Activated CD8-positive, alpha-beta memory T cell treated with anti-CD3 and anti-CD28 coated beads, Interleukin-2, amount 50 U/mL, for 24 hours (primary cell): ENCODE data around the gene MITF.

Experiments
- DNase-seq: peaks from one replicate; pipeline ENCODE4 v3.0.0-alpha.2; 2020; ENCODE audit errors: extremely low read depth

MITF gene

DNA sequence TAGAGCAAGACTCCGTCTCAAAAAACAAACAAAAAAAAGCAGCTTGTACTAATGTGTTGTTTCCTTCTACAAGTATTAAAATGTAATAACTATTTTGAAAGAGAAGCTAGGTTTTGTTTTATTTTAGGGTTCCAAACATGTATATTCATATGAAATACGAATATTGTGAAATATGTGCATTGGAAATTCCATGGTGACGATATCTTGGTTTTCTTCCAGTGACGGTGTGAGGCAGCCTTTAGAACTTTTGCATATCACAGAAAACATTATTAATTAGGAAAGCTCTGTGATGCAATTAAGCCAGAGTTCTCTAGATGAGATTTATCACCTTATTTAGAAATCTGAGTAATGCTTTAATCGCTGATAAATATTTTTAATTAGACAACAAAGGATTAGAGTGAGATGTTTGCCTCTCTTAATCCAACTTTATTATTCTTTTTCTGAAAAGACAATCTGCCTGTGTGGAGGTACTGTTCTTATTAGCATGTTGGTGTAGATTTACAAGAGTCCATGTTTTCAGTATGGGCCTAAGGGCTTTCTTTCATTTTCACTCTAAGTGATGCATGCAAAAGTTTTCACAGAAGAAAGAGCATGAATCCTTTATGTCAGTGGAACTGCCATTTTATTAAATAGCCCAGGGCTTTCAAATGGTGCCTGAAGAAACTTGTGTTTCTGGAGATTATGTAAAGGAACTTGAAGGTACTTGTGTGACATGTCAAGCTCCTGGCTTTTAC is 222.6 kb downstream of the MITF start:
- no peak for DNase-seq

GRCh38 chr3:69963643-69964042 is 224.4 kb downstream of the MITF start:
- DNase-seq, result no peak

GRCh38 chr3:69967156-69967555 is 227.9 kb downstream of the MITF start:
- no peak for DNase-seq

DNA sequence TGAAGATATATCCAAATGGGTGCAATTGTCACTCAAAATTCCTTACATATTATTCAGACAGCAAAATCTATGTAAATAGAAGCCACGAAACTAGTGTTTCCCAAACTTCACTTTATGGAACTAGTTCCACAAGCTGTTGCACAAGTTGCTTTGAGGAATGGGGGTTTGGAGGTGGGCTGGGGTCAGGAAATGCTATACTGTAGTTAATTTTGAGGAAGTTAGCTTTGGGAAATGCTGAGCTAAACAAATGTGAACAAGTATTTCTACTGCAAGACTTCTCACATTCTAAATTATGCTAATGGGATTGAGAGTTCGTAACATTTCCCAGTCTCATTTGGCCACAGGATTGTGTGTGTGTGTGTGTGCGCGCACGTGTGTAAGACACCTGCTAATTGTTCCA is 231.6 kb downstream of the MITF start:
- DNase-seq, result no peak

GRCh38 chr3:69972672-69973071 is 233.4 kb downstream of the MITF start:
- DNase-seq, result no peak

- no peak for DNase-seq
Observed at GRCh38 chr3:69976021-69976420, 236.8 kb downstream of the MITF start.

DNA sequence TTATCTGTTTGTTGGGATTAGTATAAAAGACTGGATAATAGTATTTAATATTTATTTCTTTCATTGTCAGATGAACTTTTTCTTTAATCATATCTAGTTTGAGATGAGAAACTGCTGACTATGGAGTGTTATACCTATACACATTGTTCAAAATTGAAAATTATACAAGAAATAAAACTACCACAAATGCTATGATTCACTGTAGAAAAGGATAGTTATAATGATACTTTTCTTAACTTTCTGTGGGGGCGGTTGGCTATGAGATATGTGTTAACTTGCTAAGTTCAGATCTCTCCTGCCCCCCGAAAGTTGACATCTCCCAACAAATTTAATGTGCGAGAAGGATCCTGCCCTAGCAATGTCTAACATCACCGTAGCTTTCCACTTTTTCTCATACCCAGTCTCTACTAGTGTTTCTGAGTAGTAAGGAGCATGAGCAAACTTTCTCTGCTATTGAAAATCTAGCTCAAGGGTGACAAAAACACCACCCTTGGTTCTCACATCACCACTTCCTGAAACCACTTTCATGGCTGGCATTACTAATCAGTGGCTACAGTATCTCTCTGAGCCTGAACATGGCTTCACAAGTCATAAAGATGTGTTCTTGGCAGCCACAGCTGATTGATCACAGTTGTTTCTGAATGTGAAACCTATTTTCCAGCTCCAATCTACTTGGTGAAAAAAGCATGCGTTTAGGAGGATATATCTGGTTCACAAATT is 244.4 kb downstream of the MITF start:
- DNase-seq, result no peak

DNA sequence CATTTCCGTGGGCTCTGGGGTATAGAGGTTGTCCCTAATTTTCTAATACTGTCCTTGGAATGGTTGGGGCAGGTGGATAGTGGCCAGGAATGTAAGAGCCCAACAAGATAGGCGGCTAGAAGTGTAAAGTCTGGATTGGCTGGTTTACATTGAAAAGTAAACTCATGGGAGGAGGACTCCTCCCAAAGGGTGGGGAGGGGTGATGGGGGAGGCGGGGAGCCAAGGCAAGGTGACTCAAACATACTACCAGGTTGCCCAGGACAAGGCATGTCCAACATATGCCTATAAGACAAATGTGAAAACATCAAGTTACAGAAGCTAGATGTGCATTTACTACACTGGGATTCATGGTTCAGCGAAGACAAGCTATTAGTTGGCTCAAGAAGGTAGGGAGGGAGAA is 246.0 kb downstream of the MITF start:
- no peak for DNase-seq

DNA sequence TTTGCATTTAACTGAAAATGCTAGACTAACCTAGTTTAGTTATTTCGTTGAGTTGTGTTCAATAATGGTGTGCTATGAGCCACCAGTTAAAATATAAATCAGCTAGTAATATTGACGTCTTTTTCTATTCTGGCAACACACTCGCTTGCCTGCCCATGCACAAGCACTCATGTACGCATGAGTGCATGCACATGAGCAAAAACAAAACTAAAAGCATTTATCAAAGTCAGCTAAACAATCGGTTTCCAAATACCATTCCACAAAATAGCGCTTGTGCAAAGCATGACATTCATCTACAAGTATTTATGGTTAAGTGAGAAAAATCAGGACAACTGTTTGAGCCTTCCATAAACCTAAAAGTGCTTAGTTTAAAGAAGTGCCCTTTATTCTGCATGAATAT is 247.2 kb downstream of the MITF start:
- no peak for DNase-seq

- DNase-seq, result no peak
Observed at GRCh38 chr3:69987833-69988232, 248.6 kb downstream of the MITF start.

DNA sequence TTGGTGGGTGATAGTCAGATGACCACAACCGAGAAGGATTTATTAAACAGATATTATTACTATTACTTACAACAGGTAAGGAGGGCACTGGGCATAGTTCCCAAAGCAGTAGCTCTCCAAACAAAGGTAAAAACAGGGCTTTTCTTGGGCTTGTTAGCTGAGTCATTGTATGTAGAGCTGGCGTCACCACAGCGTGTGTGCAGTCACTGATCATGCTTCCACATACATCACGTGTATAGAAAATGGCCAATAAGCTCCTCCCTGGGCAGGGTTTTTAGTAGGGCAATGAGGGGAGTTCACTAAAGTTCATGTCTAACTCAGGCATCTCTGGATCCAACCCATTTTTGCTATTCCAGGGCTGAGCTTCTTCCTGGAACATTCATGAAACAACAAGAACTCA is 254.5 kb downstream of the MITF start:
- DNase-seq, result no peak

DNA sequence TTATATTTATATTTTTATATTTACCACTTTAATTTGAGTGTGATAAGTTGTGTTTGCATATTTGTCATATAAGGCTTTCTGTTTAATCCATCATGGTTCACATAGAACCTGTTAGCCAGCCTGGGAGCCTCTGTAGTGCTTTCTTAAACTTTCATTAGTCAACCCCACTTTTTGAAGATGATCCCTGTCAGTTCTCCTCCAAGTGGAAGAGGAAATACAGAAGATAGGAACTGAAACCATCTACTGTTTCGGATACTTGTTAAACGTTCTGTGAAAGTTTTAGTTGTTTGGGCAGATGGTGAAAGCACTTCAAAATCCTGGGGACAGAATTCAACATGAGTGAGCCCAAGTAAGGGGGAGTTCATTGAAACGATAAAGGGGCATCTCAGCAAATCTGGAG is 255.7 kb downstream of the MITF start:
- DNase-seq, result no peak

DNA sequence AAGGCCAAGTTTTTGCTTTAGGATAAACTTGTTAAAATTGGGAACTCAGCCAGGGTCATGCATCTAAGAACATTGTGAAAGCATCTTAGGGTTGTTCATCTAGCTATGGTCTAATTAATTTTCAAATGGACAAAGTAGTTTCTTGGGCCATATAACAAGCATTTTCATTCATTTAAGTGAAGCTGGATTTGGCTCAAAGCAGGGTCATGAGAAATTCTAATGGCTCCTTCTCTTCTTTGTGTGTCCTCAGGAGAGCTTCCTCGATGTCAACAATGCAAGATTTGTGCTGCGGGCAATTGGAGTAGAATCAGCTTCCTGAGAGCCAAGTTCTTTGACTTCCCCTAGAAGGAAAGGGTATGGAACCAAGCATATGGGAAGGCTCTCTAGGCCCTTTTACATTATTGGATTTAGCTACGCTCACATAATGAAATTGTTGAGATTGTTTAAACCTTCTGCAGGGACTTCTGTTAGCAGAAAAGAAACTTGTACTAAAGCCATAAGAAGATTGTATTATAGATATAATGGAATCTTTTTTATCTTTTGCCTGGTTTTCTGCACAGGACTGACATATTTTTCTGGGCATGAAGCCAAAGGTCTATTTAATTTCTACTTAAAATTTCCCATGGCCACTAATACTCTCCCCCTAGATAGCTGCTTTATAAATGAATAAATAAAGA is 258.5 kb downstream of the MITF start:
- DNase-seq, result no peak

- DNase-seq, result no peak
Observed at GRCh38 chr3:69998759-69999139, 259.5 kb downstream of the MITF start.

DNA sequence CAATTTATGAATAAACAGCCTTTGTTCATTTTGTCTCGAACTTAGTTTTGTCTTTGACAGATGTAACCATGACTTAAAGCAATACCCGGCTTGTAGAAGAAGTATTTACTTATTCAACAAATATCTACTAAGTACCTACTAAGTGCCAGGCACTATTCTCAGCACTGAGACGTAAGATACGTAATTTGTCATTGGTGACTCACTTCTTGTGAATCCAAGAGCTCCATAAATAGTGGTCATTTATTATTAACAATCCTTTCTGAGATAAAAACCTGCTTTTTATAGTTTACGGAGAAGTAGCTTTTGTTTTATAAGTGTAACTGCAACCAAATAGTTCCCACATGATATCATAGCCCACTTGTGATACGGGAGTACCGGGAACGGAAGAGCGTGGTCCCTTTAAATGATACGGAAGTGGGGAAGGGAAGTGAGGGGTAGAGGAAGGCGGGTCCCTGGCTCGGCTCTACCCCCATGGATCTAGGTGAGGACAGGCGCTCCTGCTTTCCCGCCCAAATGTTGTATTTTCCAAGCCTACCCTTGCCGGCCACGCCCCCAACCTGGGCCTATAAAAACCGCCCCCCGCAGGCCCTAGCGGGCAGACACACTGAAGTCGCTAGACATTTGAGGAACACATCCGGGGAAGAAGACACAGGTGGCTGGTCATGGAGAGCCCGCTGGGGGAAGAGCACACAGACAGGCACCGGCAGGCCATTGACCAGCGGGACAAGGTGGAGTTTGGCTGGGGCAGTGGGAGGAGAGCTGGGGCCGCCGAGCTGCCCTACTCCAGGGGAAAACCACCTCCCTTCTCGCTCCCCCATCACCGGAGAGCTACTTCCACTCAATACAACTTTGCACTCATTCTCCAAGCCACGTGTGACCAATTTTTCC is 260.1 kb downstream of the MITF start, which contains the start of gene SAMMSON:
Gene SAMMSON (plus strand): TSS at position 594 of the 888 bp plus-strand sequence.
- no peak for DNase-seq

DNA sequence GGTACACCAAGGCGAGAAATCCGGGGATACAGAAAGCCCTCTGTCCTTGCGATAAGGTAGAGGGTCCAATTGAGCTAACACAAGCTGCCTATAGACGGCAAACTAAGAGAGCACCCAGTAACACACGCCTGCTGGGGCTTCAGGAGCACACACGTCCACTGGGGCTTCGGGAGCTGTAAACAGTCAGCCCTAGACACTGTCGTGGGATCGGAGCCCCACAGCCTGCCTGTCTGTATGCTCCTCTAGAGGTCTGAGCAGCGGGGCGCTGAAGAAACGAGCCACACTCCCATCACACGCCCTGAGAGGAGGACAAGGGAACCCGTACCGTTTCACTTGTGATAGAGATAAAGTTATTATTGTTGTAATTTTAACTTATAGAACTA is 260.8 kb downstream of the MITF start:
- no peak for DNase-seq

DNA sequence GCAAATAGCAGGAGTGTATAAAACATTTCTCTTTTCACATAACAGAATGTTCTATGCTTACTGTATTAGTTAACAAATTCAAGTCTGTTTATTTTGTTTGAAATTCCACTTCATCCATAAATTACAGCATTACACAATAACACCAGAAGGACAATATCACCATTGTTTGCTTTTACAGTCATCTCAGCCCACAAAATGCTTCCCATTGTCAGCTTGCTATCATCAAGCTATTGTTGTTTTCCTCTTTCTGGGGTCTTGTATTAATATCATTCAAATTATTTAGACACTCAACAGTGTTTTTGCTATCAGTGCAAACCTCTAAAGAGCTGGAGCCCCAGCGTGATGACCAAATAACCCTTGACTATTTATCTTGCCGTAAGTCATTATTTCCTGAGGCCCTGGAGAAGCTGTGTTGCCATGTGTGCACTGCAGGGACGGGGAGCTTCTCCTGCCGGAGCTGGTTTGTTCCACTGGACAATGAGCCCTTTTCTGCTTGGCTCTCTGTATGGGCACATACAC is 261.4 kb downstream of the MITF start:
- no peak for DNase-seq

- DNase-seq, result no peak
Observed at GRCh38 chr3:70003119-70003518, 263.9 kb downstream of the MITF start.

DNA sequence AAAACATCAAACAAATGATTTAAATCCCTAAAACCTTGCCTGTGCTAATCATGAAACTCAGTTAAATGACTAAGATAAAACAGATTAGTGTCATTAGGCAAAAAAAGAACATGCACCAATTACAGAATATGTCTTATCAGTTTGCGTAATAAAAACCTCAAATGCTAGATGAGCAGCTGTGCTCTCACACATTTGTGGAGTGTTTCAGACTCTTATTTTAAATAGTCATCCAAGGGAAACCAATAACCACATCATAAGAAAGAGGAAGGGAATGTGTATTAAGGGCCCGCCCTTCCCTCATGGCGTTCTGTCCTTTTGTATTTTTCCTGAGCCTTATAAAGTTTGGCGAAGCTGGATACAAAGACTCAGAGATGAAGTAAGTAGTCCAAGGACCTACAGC is 266.8 kb downstream of the MITF start:
- no peak for DNase-seq

DNA sequence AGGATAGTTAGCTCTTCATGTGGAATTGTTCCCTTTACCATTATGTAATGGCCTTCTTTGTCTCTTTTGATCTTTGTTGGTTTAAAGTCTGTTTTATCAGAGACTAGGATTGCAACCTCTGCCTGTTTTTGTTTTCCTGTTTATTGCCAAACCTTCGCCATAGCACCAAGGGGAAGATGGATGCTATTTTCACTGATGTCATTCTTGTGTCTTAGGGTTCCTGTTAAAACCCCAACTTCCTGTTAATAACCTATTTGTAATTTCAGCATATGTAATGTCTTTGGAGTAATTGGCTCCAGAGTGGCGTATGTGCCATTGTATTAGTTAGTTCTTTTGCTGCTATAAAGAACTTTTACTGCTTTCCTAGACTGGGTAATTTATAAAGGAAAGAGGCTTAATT is 271.1 kb downstream of the MITF start:
- DNase-seq, result no peak

- DNase-seq, result no peak
Observed at GRCh38 chr3:70011582-70011981, 272.3 kb downstream of the MITF start.
